CD14-positive monocyte (primary cell): ENCODE data around the gene VEPH1. TPM values are rescaled to one million over a fixed set of nuclear protein-coding genes. Genes with fewer than 3 reads are reported as not detected.

Experiments
- DNase-seq, 3 donors: peaks; one replicate each; pipeline ENCODE4 v3.0.0-alpha.2; 2011 to 2022
- H2AFZ ChIP-seq: 2 replicates; pipeline ENCODE4 v1.6.0; 2012; ENCODE audit warnings: mild to moderate bottlenecking, low read depth, low read length, inconsistent platforms; ENCODE audit not compliant: insufficient read depth, poor library complexity, severe bottlenecking
- H3K27ac ChIP-seq, 2 donors: 1 replicate in 1 of 2; 2 replicates in 1 of 2; pipeline ENCODE4 v1.5.1; 2012 to 2013; ENCODE audit warnings: low read length in 2 of 2, control low read depth in 1 of 2, inconsistent platforms in 1 of 2, low read depth in 1 of 2, mild to moderate bottlenecking in 1 of 2
- H3K27me3 ChIP-seq, 2 donors: one replicate each; pipeline versions ENCODE4 v1.6.0 to v1.6.1; 2011 to 2013; ENCODE audit warnings: low read length in 2 of 2; ENCODE audit not compliant: control insufficient read depth in 2 of 2, insufficient read depth in 2 of 2
- H3K36me3 ChIP-seq, 2 donors: replicated peaks in 1 of 2; 1 replicate in 1 of 2; 2 replicates in 1 of 2; pipeline versions ENCODE4 v1.5.1 to v1.6.1; 2012 to 2013; ENCODE audit warnings: low read length in 2 of 2, control low read depth in 1 of 2, inconsistent platforms in 1 of 2, mild to moderate bottlenecking in 1 of 2; ENCODE audit not compliant: insufficient read depth in 2 of 2, control insufficient read depth in 1 of 2
- H3K4me1 ChIP-seq, 2 donors: 1 replicate in 1 of 2; 2 replicates in 1 of 2; pipeline versions ENCODE4 v1.5.1 to v1.6.1; 2012 to 2013; ENCODE audit warnings: low read length in 2 of 2, control low read depth in 1 of 2, inconsistent platforms in 1 of 2, mild to moderate bottlenecking in 1 of 2, moderate library complexity in 1 of 2; ENCODE audit not compliant: insufficient read depth in 2 of 2, control insufficient read depth in 1 of 2
- H3K4me2 ChIP-seq: replicated peaks from 2 replicates; pipeline ENCODE3; 2012; ENCODE audit warnings: low read length, moderate library complexity, mild to moderate bottlenecking; ENCODE audit not compliant: poor library complexity, severe bottlenecking; ENCODE audit errors: extremely low read depth
- H3K4me3 ChIP-seq, 3 experiments: fragments of 200-600 bp in 1 of 3; sonication (generic) in 1 of 3; replicated peaks in 1 of 3; 1 replicate in 2 of 3; 2 replicates in 1 of 3; pipeline ENCODE4 v1.5.1; 2011 to 2013; ENCODE audit warnings: low read length in 3 of 3, mild to moderate bottlenecking in 3 of 3, control low read depth in 2 of 3, low read depth in 2 of 3, inconsistent platforms in 1 of 3, moderate library complexity in 1 of 3
- H3K79me2 ChIP-seq: 2 replicates; pipeline ENCODE4 v1.6.0; 2012; ENCODE audit warnings: mild to moderate bottlenecking, control low read depth, inconsistent platforms, low read length, moderate library complexity; ENCODE audit not compliant: insufficient read depth
- H3K9ac ChIP-seq: 2 replicates; pipeline ENCODE4 v1.6.0; 2017; ENCODE audit warnings: low read length, mild to moderate bottlenecking; ENCODE audit not compliant: insufficient read depth, poor library complexity, severe bottlenecking
- H3K9me3 ChIP-seq, 2 donors: replicated peaks in 1 of 2; 1 replicate in 1 of 2; 2 replicates in 1 of 2; pipeline versions ENCODE4 v1.5.1 to v1.6.1; 2012 to 2013; ENCODE audit warnings: low read length in 2 of 2, control low read depth in 1 of 2; ENCODE audit not compliant: control insufficient read depth in 1 of 2, insufficient read depth in 1 of 2
- H4K20me1 ChIP-seq: 2 replicates; pipeline ENCODE4 v1.6.0; 2012; ENCODE audit warnings: mild to moderate bottlenecking, low read length, control low read depth, moderate library complexity; ENCODE audit not compliant: insufficient read depth
- H3K27ac Mint-ChIP-seq, 7 donors: one replicate each; pipeline ENCODE4 v1.8.0; 2020; ENCODE audit warnings: mild to moderate bottlenecking in 7 of 7, mixed read lengths in 7 of 7, moderate library complexity in 6 of 7, inconsistent platforms in 2 of 7
- H3K27me3 Mint-ChIP-seq, 3 donors: one replicate each; pipeline ENCODE4 v1.8.0; 2021 to 2022; ENCODE audit warnings: low read depth in 3 of 3, mild to moderate bottlenecking in 3 of 3, mixed read lengths in 3 of 3, moderate library complexity in 3 of 3, inconsistent platforms in 1 of 3
- H3K36me3 Mint-ChIP-seq, 2 donors: one replicate each; pipeline ENCODE4 v1.8.0; 2020; ENCODE audit warnings: mixed read lengths in 2 of 2, inconsistent platforms in 1 of 2, mild to moderate bottlenecking in 1 of 2
- H3K4me1 Mint-ChIP-seq: one replicate; pipeline ENCODE4 v1.8.0; 2020; ENCODE audit warnings: mild to moderate bottlenecking, mixed read lengths
- H3K4me3 Mint-ChIP-seq, 2 donors: one replicate each; pipeline ENCODE4 v1.8.0; 2020; ENCODE audit warnings: mild to moderate bottlenecking in 2 of 2, mixed read lengths in 2 of 2, moderate library complexity in 1 of 2
- H3K9me3 Mint-ChIP-seq, 7 donors: one replicate each; pipeline ENCODE4 v1.8.0; 2020 to 2022; ENCODE audit warnings: mixed read lengths in 7 of 7, mild to moderate bottlenecking in 6 of 7, moderate library complexity in 6 of 7, inconsistent platforms in 2 of 7
- CTCF ChIP-seq: fragments of 200-600 bp; IDR thresholded peaks from one replicate; pipeline ENCODE4 v1.8.0; 2022; ENCODE audit warnings: antibody characterized with exemption, mild to moderate bottlenecking
- WGBS: methylation state at CpG from one replicate; pipeline ENCODE4 v1.1.5; 2013; ENCODE audit warnings: missing lambda C conversion rate; ENCODE audit not compliant: insufficient coverage; 5-methylcytosine and 5-hydroxymethylcytosine counted together
- intact Hi-C, 2 donors: fragments of 100-400 bp; cut with micrococcal nuclease; formaldehyde crosslinking; loops; one replicate each; pipeline versions ENCODE4 v1.15.0 to v1.15.1; 2023
- polyA plus RNA-seq, 3 donors: library from polyadenylated mRNA; depleted of rRNA in 1 of 3; unstranded in 2 of 3; stranded (reverse) in 1 of 3; fragments of 300-500 nt in 2 of 3; fragments of >200 nt in 1 of 3; fragmentation: Illumina TruSeq in 2 of 3; gene quantifications; 1 replicate in 2 of 3; 2 replicates in 1 of 3; pipeline ENCODE4 v1.2.3, GENCODE V29; 2012 to 2021

Gene VEPH1
- polyA plus RNA-seq, 3 donors: 0.44 TPM; not detected in 2

- H3K4me1 ChIP-seq: no peaks in the 10 kb centered on the region
- no peaks in the 10 kb centered on the region for H4K20me1 ChIP-seq
- Mint-ChIP-seq H3K4me1 (no peaks in the 10 kb centered on the region), H3K27me3 (no peaks in the 10 kb centered on the region), H3K36me3 (no peaks in the 10 kb centered on the region), H3K27ac (no peak overlapping the region), H3K4me3 (no peak overlapping the region), H3K9me3 (peaks cover 0 to 5% (median 0%) of the 10 kb centered on the region in 7 donors)
- intact Hi-C loops: no loop called here
- H3K4me2 ChIP-seq: no peak overlapping the region
- no peaks in the 10 kb centered on the region for H3K9me3 ChIP-seq
- no peak for DNase-seq
- no peaks in the 10 kb centered on the region for H3K36me3 ChIP-seq
- no peak overlapping the region for H2AFZ ChIP-seq
- no peaks in the 10 kb centered on the region for H3K27me3 ChIP-seq
- H3K9ac ChIP-seq: no peak overlapping the region
- no peak overlapping the region for H3K4me3 ChIP-seq
- no peaks in the 10 kb centered on the region for H3K79me2 ChIP-seq
- no peak for TF ChIP-seq CTCF
- H3K27ac ChIP-seq: no peak overlapping the region
Observed at GRCh38 chr3:157294953-157295352, 208.3 kb downstream of the VEPH1 start.

GRCh38 chr3:157294491-157294890 is 208.7 kb downstream of the VEPH1 start:
- no CpG with 5 or more reads among the region's 1 CpG for WGBS

More at GRCh38 chr3:157294491-157294890, 208.7 kb downstream of the VEPH1 start:
- H4K20me1 ChIP-seq: no peaks in the 10 kb centered on the region
- H2AFZ ChIP-seq: no peak overlapping the region
- no peak overlapping the region for H3K27ac ChIP-seq
- no peak for TF ChIP-seq CTCF
- H3K4me3 ChIP-seq: no peak overlapping the region
- no peaks in the 10 kb centered on the region for H3K79me2 ChIP-seq
- no peak for DNase-seq
- no peaks in the 10 kb centered on the region for H3K4me1 ChIP-seq
- Mint-ChIP-seq H3K4me3 (no peak overlapping the region), H3K27ac (no peak overlapping the region), H3K27me3 (no peaks in the 10 kb centered on the region), H3K36me3 (no peaks in the 10 kb centered on the region), H3K4me1 (no peaks in the 10 kb centered on the region), H3K9me3 (peaks cover 0 to 5% (median 0%) of the 10 kb centered on the region in 7 donors)
- H3K9ac ChIP-seq: no peak overlapping the region
- H3K4me2 ChIP-seq: no peak overlapping the region
- no peaks in the 10 kb centered on the region for H3K27me3 ChIP-seq
- intact Hi-C loops: no loop called here
- H3K36me3 ChIP-seq: no peaks in the 10 kb centered on the region
- H3K9me3 ChIP-seq: no peaks in the 10 kb centered on the region
